NCI-H2227 (cell line): ENCODE results near the gene MYO18B.
A peak's percentile ranks its signal among the peaks of the same experiment; 100 is the strongest.

Experiments
- DNase-seq: peaks from one replicate; lab custom pipeline; 2025; ENCODE audit not compliant: unreplicated experiment; lab: John Stamatoyannopoulos, UW

MYO18B gene

DNA sequence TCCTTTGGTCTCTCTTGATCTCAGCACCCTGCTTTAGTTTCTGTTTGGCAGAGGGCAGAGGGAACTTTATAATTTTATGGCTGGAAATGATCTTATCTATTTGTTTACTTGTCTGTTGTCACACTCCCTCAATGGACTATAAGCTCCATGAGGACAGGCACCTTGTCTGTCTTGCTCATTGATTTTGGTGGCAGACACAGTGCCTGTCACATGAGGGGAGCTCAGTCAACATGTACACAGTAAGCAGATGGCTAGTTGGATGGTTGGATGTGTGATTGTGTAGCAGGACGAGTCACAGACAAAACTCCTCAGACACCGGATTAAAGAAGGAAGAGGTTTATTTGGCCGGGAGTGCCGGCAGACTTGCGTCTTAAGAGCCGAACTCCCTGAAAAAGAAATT, 80.4 kb downstream of the MYO18B start:
- DNase-seq: no peak

DNA sequence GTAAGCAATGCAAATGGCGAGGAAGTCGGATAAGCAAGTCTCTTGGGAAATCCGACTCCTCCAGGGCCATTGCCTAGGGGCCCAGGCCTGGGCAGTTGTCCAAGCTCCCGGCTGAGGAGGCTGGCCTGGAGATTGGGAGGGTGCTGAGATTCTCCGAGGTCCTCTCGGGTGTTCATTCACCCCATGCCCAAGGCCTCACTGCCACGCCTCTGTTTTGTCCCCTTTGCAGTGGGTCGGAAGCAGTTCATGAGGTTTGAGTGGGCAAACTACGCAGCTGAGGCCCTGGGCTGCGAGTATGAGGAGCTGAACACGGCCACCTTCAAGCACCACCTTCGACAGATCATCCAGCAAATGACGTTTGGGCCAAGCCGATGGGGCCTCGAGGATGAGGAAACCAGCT, 81.3 kb downstream of the MYO18B start:
- no peak for DNase-seq

DNA sequence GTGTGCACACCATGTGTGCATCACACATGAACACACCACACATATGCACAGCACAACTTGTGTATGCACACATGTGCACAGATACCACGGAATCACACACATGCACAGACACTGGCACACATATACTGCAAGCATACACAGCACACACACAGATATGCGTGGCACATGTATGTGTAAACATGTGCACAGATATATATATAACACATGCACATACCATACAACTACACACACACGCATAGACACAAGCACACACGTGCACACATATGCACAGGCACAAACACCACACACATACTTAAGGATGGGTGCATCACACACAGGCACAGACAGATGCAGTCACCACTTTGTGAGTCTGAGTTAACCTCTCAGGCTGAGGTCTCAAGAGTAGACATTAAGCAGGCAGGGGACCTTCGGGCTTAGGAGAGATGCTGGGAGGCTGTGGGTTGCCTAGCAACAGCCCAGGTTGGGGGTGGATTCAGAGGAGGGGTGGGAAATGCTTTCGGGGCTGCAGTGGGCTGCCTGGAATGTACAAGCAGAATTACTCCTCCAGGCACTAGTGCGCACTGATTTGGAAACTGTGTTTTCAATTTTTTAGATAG, 82.9 kb downstream of the MYO18B start:
- DNase-seq: peak; percentile 89

DNA sequence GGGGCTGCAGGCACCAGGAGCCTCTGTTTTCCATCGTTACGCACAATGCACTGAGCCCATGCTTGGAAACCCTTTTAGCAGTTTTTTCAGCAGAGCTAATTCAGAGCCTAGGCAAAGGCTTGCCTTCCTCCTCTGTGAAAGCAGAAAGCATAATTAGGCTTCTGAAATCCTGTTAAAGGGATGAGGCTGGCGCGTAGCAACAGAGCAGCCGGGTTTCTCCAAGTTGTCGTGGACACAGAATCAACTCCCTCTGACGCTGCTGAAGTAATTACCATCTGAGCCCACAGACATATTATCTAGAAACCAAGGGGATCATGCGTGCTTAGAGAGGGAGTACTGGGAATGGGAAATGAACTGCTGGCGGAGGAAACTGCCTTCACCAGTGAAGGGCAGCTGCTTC, 85.4 kb downstream of the MYO18B start:
- peak; percentile 82 for DNase-seq

DNA sequence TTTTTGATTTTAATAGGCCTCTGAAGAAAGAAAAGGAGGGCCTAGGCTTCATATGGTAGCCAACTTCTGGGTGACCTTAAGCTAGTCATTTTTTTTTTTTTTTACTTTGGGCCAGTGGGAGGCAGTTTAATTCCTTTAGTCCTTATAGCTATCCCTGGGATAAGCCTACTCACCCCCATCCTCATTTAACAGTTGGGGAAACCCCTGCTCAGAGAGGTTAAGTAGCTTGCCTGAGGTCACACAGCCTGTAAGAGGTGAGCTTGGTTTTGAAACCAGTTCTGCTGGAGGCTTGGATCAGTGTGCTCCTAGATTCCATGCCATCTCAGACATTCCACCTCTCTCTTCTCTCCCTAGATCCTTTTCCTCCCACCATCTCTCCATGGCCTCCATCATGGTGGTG, 86.4 kb downstream of the MYO18B start:
- no peak for DNase-seq

DNA sequence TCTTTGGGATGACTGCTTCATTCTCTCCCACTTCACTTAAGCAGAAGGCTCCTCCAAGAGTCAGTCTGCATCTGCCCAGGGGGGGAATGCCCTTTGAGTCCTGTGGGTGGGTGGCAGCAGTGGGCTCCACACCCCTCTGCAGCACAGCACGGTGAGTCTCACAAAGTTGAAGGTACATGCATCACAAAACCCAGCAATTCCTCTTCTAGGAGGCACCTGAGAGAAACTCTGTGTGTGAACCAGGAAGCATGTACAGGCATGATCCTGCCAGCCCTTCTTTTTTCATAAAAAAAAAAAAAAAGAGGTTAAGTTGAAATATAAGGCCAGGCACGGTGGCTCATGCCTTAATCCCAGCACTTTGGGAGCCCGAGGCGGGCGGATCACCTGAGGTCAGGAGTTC, 87.2 kb downstream of the MYO18B start:
- no peak for DNase-seq

DNA sequence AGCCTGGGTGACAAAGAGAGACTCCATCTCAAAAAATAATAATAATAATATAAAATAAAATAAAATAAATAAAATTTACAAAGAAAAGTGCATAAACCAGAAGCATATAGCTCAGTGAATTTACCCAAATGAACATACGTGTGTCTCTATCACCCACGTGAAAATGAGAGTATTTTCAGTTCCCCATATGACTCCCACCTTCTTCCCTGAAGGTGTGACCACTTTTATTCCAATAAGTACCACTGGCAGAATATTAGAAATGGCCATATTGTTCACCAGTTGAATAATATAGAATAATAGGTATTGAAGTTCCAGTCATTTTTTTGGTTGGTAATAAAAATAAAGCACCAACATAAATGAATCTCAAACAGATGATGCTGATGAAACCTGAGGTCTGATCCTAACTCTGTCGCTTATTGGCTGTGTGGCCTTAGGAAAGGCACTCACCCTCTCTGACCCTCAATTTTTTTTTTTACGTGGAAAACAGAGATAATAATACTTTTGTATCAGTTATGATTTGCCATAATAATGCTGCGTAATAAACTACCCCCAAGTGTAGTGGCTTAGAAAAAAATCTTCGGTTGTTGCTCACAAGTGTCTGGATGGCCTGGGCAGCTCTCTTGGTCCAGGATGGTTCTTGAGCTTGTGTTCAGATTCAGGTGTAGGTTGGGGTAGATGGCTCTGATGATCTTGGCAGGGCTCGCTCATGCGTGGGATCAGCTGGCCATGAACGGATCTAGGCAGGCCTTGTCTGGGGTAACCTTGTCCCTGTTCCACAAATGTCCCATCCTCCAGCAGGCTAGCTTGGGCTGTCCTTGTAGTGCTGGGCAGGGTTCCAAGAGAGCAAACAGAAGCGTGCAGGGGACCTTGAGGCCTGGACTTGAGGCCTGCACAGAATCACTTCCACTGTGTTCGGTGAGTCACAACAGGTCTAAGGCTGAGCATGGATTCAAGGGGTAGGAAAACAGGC, 88.1 kb downstream of the MYO18B start:
- no peak for DNase-seq

DNA sequence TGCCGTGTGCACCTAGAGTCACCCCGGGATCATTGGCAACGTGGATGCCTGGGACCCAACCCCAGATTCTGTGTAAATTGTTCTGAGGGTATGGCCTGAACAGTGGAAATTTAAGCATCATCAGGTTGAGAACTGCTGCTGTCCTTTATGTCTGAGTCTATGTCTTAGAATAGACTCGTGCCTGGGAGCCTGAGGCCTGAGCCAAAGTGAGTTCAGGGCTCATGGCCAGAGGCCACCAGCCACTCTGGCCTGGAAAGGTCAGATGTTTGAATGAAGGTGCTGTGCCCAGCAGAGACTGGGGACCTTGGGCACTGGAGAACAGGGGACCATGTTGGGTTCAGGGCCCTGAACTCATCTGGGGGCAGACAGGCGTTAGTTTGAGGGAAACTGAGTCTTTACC, 91.1 kb downstream of the MYO18B start:
- DNase-seq: no peak

DNA sequence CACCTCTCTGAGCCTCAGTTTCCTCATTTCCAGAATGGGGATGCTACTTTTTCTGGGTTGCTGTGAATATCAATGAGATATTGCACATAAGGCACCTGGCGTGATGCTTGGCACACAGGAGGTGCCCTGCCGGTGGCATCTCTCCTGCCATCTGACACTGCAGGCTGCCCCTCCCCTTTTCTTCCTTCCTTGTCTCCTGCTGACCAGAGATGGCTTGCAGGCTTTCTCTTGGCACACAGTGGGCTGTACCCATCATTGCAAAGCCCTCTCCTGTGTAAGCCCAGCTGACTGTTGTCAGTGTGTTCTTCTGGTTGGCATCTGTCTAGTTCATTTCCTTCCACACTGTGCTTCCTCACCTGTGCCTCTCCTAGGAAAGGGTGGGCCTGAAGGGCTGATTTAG, 91.7 kb downstream of the MYO18B start:
- DNase-seq: no peak

DNA sequence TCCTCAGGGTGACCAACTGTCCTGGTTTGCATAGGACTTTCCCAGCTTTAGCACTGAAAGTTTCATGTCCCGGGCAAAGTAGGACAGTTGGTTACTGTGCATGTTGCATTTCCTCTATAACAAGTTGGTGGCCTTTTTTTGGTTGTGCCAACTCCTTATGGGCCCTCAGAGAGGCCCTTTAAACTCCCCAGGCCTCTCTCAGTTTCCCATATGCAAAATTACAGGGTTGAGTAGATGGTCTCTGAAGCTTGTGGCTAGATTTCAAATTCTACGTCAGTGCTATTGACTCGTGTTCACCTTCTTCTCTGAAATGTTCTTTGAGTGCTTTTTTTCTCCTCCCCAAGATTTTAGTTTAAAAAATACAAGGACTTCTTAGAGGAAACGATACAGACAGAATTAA, 92.5 kb downstream of the MYO18B start:
- no peak for DNase-seq

DNA sequence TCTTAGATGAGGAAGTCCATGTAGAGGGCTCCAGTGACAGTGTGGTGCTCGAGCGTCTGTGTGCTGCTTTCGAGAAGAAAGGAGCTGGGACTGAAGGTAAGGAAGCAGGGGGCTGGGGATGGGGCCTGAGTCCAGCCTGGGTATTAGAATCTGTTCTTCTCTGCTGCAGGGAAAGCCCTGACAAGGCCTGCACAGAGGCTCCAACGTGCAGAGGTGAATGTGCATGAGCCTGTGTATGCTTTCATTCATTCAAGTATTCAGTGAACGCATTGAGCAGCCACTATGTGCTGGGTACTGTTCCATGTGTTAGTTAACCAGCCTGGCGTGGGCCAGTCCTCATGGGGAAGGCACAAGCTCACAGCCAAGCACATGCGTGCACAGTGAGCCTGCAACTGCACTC, 93.4 kb downstream of the MYO18B start:
- DNase-seq: no peak

DNA sequence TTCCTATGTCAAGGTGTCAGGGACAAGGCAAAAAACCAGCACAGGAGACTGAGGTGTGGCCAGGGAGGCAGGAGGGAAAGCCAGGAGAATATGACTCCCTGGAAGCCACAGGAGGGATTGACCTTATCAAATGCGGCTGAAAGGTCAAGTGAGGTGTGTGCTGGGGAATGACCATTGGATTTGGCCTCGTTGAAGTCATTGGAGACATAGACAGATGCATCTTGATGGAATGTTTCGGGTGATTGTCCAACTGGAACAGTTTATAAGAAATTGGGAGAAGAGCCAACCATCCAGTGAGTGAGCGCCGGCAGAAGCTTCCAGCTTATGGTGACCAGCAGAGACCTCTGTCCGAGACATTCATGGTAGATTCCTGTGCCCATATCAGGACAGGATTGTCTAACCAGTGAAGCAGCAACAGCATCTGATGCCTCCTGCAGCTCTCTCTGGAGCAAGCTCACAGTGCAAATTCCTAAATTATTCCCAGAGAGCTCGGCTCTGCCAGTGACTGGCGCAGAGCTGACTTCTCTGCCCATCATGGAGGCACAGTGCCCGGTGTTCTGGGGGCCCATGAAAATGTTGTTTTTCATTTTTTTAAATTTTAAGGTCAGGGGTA, 95.4 kb downstream of the MYO18B start:
- DNase-seq: no peak

DNA sequence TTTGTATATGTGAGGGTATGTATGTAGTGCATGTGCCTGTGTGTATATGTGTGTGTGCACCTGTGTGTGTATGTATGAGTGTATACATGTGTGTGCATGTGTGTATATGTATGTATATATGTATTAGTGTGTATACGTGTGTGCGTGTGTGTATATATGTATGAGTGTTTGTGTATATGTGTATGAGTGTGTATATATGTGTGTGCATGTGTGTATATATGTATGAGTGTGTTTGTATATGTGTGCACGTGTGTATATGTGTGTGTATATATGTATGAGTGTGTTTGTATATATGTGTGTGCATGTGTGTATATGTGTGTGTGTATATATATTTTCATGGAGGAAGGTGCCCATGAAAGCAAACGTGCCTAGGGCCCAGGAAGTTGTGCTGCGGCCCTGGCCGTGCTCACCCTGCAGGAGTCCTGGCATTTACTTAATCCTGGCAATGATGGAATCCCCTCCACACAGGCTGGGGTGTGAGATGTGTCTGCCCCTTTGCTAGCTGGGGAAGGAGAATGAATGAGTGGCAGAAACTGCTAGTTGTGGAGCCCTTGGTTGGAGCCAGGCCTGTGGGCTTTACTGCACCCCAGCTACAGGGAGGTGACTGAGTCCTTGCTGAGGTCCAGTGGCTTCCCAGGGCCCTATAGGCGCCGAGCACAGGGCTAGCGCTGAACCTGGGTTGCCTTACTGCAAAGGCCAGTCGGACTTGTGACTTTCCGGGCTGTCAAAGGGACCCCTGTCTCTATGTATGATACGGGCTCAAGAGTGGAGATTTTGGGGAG, 97.2 kb downstream of the MYO18B start:
- no peak for DNase-seq

DNA sequence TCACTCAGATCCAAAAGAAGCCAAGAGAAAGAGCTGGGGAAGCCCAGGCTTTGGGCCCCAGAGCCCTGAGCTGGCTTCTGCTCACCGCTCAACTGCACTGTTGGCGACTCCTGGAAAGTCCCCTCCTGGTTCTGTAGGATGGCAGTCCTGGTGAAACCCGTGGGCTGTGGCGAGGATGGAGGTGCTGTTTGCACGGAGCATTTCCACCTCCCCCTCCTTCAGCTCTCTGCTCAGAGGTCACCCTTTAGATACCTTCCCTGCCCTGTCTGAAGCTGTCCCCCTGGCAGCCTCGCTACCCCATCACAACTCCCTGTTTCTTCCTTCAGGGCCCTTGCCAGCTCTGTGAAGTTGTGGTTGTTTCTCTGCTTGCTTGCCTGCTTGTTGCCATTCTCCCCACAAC, 97.8 kb downstream of the MYO18B start:
- no peak for DNase-seq

DNA sequence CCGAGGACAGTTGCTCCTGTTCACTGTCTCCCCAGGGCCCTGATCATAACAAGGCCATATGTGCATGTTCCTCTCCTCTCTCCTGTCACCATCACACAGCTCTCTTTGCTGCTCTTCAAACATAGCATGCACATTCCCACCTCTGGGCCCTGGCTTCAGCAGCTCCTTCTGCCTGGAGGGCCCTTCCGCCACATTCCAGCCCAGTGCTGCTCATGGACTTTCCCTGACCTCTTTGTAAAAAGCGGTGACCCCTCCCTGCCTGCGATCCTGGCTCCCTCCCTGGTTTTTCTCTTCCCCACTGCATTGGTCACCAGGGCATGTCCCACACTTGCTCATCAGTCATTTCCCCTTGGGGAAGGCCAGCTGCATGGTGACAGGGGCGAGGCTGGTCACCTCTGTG, 98.2 kb downstream of the MYO18B start:
- no peak for DNase-seq

DNA sequence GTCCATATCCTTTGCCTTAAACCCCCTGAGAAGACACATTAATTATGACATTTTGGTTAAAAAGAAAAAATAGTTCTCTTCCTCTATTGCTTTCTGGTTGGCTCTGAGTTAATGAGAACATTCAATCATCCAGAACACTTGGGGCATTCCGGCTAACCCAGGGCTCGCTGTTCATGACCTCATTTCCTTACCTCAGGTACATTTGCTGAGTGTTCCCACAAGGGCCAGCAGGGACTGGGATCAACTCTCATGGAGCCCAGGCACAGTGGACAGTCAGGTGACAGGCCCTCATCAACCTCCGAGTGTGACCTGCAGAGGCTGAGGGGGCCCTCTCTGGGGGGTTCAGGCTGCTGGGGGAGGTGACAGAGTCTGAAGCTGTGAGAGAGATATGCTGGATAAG, 98.9 kb downstream of the MYO18B start:
- DNase-seq: no peak

DNA sequence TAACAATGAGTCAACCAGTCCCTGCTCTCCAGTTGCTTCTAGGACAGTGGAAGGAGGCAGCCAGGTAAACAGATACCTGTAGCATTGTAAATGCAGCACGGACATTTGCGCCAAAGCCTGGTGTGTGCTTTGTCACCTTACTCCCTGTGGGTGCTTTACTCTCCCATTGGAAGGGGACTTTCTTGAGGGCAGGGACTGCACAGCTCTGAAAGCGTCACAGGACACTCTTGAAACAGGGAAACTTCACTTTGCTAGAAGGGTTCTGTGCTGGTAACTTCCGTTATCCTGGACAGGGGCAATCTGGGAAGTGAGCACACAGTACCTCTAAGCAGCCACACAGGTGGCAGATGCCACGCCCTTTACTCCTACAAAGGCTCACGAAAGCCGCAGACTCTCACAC, 99.8 kb downstream of the MYO18B start:
- no peak for DNase-seq

DNA sequence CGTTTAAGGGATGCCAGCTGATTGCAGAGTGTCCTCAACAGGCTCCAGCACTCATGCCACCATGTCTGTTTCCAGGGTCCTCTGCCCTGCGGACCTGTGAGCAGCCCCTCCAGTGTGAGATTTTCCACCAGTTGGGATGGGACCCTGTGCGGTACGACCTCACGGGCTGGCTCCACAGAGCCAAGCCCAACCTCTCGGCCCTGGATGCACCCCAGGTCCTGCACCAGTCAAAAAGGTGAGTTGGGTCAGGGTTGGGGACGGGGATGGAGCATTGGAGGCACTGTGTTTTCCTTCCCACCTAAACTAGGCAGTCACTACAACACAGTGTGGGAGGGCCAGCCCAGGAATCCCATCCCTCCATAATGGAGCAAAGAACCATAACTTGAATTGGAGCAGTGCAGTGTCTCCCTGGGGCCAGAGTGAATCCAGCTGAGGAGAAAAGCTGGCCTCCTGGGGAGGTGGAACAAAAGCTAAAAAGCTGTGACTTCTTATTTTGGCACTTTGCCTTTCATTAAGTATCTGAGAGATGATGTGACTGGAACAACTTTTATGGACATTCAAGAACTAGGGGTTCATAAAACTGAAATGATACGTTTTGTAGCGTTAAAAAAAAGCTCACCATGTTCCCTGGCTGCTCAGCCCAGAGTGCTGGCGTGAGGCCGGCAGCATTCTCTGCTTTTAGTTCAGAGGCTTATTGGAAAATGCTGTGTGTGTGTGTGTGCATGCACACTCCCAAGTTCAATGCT, 101.8 kb downstream of the MYO18B start:
- DNase-seq: no peak

DNA sequence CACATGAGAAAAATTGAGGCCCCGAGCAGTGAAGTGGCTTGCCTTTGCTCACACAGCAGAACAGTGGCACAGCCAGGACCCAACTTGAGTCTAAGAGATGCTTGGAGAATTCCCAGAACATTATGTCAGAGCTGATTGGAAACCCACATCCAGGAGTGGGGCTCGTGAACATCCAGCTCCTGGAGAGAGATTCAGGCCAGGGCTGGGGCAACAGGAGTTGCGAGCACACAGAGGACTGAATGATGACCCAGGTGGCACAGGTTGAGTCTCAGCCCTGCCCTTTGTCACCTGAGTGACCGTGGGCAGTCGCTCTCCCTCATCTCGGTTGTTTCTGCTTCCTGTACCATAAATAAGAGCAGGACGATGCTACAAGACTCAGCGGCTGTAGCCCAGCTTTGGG, 102.6 kb downstream of the MYO18B start:
- DNase-seq: no peak

DNA sequence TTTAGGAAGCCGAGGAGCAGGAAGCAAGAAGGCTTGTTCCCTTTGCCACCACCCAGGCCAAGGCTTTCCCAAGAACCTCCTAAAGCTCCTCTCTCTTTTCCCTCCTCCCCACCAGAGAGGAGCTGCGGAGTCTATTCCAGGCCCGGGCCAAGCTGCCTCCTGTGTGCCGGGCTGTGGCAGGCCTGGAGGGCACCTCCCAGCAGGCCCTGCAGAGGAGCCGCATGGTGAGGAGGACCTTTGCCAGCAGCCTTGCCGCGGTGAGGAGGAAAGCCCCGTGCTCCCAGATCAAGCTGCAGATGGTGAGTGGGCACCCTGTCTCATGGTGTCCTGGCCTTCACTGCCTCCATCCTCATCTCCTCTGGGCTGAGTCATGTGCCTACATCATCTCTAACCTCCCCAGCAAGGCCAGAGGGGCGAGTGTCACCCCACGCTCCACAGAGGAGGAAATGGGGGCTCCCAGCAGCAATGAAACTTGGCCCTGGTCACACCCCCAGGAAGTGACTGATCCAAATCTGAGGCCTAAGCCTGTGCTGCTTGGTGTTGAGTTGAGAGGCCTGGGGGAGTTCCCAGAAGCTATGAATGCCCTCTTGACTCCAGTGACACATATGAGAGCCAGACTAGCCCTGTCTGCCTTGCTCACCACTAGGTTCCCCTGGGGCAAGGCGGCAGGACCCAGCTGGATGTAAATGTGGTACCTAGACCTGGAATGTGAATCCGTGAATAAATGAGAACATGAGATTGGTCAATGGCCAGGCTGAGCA, 104.2 kb downstream of the MYO18B start:
- no peak for DNase-seq
